ENCODE results near the gene C2orf80. TPM values are rescaled to one million over a fixed set of nuclear protein-coding genes. Genes with fewer than 3 reads are reported as not detected.
"Not testable (repeated sequence)": the region's sequence is repeated elsewhere in the genome, so short reads cannot be mapped to it uniquely, and the experiment has no call there.

Gene C2orf80
- total and polyA plus RNA-seq, 2 experiments from 2014 or later, result not detected

GRCh38 chr2:208227581-208228232 lies 37.9 kb upstream of the C2orf80 start:
- H3K4me1 ChIP-seq (ENCODE audit: insufficient read depth), result peaks cover 10% of the 10 kb centered on the region
- no peaks in the 10 kb centered on the region for H3K36me3 ChIP-seq (ENCODE audit: low read depth)
- H3K4me3 ChIP-seq, result no peak overlapping the region
- no peaks in the 10 kb centered on the region for H3K9me3 ChIP-seq (ENCODE audit: low read depth)
- H3K4me2 ChIP-seq (ENCODE audit: unreplicated experiment), result no peak overlapping the region
- WGBS, 2 experiments (ENCODE audit: low coverage in 1 of 2, low lambda C conversion rate in 2 of 2, missing lambda C conversion rate in 2 of 2), result 80 to 82% methylated on average over 23 to 28 of the region's 33 CpGs
- H3K9me2 ChIP-seq (ENCODE audit: insufficient read depth), result no peaks in the 10 kb centered on the region
- no peak for DNase-seq
- in situ Hi-C loops (cut with MboI), result no loop called here
- H4K20me1 ChIP-seq (ENCODE audit: insufficient read depth), result no peaks in the 10 kb centered on the region
- no peak overlapping the region for H3K27ac ChIP-seq
- peaks cover 1% of the 10 kb centered on the region; the same call in 1 of the 2 replicates for H3F3A ChIP-seq (ENCODE audit: insufficient read depth)
- H3K9ac ChIP-seq, result no peak overlapping the region
- no peak overlapping the region for H2AFZ ChIP-seq
- H3K27me3 ChIP-seq (replicated peaks; ENCODE audit: insufficient read depth), result no peaks in the 10 kb centered on the region
- no peaks in the 10 kb centered on the region for H3K79me2 ChIP-seq (ENCODE audit: insufficient read depth)
- no peak for TF ChIP-seq EZH2 (IDR thresholded peaks at IDR 0.05; ENCODE audit: insufficient read depth, poor library complexity, severe bottlenecking)
- no peak for TF ChIP-seq EZH2phosphoT487 (IDR thresholded peaks at IDR 0.05; ENCODE audit: insufficient read depth, low read depth)

- Histone ChIP-seq H3K9ac (no peak overlapping the region), H3K27me3 (replicated peaks; ENCODE audit: insufficient read depth) (no peaks in the 10 kb centered on the region), H3K27ac (no peak overlapping the region), H3F3A (ENCODE audit: insufficient read depth) (peaks cover 10% of the 10 kb centered on the region; the same call in 1 of the 2 replicates), H3K4me3 (no peak overlapping the region), H3K9me2 (ENCODE audit: insufficient read depth) (no peaks in the 10 kb centered on the region), H3K79me2 (ENCODE audit: insufficient read depth) (no peaks in the 10 kb centered on the region), H3K36me3 (ENCODE audit: low read depth) (no peaks in the 10 kb centered on the region), H4K20me1 (ENCODE audit: insufficient read depth) (no peaks in the 10 kb centered on the region), H3K9me3 (ENCODE audit: low read depth) (no peaks in the 10 kb centered on the region), H3K4me2 (ENCODE audit: unreplicated experiment) (peak overlapping the region; percentile 1), H2AFZ (no peak overlapping the region), H3K4me1 (ENCODE audit: insufficient read depth) (peaks cover 19% of the 10 kb centered on the region)
- TF ChIP-seq EZH2 (IDR thresholded peaks at IDR 0.05; ENCODE audit: insufficient read depth, poor library complexity, severe bottlenecking), result no peak
- no peak for TF ChIP-seq EZH2phosphoT487 (IDR thresholded peaks at IDR 0.05; ENCODE audit: insufficient read depth, low read depth)
- 81 to 83% methylated on average over 2 of the region's 2 CpGs for WGBS, 2 experiments (ENCODE audit: low coverage in 1 of 2, low lambda C conversion rate in 2 of 2, missing lambda C conversion rate in 2 of 2)
- in situ Hi-C loops (cut with MboI), result no loop called here
- peak; percentile 36 for DNase-seq
Measured at GRCh38 chr2:208224802-208225201, 35.0 kb upstream of the C2orf80 start.

GRCh38 chr2:208222351-208222750 lies 32.5 kb upstream of the C2orf80 start:
- H3K9me2 ChIP-seq (ENCODE audit: insufficient read depth), result no peaks in the 10 kb centered on the region
- in situ Hi-C loops (cut with MboI), result no loop called here
- H2AFZ ChIP-seq, result peak overlapping the region; percentile 41
- H3K4me2 ChIP-seq (ENCODE audit: unreplicated experiment), result peak overlapping the region; percentile 4
- no peak overlapping the region for H3K27ac ChIP-seq
- H3K4me3 ChIP-seq, result no peak overlapping the region
- H3F3A ChIP-seq (ENCODE audit: insufficient read depth), result peaks cover 10% of the 10 kb centered on the region; the same call in 1 of the 2 replicates
- no peaks in the 10 kb centered on the region for H3K9me3 ChIP-seq (ENCODE audit: low read depth)
- peaks cover 19% of the 10 kb centered on the region for H3K4me1 ChIP-seq (ENCODE audit: insufficient read depth)
- H3K79me2 ChIP-seq (ENCODE audit: insufficient read depth), result no peaks in the 10 kb centered on the region
- H3K36me3 ChIP-seq (ENCODE audit: low read depth), result no peaks in the 10 kb centered on the region
- peak; percentile 78 for DNase-seq
- TF ChIP-seq EZH2 (IDR thresholded peaks at IDR 0.05; ENCODE audit: insufficient read depth, poor library complexity, severe bottlenecking) (no peak), EZH2phosphoT487 (IDR thresholded peaks at IDR 0.05; ENCODE audit: insufficient read depth, low read depth) (no peak)
- WGBS, 2 experiments (ENCODE audit: low coverage in 1 of 2, low lambda C conversion rate in 2 of 2, missing lambda C conversion rate in 2 of 2), result 11 to 14% methylated on average over 3 of the region's 3 CpGs
- no peak overlapping the region for H3K9ac ChIP-seq
- no peaks in the 10 kb centered on the region for H4K20me1 ChIP-seq (ENCODE audit: insufficient read depth)
- H3K27me3 ChIP-seq (replicated peaks; ENCODE audit: insufficient read depth), result no peaks in the 10 kb centered on the region

- Histone ChIP-seq H2AFZ (peak overlapping the region; percentile 41; the same call in 1 of the 2 replicates), H3K4me1 (ENCODE audit: insufficient read depth) (peaks cover 19% of the 10 kb centered on the region)
- 62 to 72% methylated on average over 3 of the region's 3 CpGs for WGBS, 2 experiments (ENCODE audit: low coverage in 1 of 2, low lambda C conversion rate in 2 of 2, missing lambda C conversion rate in 2 of 2)
- H3K9me3 ChIP-seq (ENCODE audit: low read depth); H4K20me1 ChIP-seq (ENCODE audit: insufficient read depth); DNase-seq; H3K9ac ChIP-seq; in situ Hi-C loops (cut with MboI); H3K36me3 ChIP-seq (ENCODE audit: low read depth); H3K27ac ChIP-seq; H3K9me2 ChIP-seq (ENCODE audit: insufficient read depth); H3K4me3 ChIP-seq; H3K4me2 ChIP-seq (ENCODE audit: unreplicated experiment); H3F3A ChIP-seq (ENCODE audit: insufficient read depth); H3K79me2 ChIP-seq (ENCODE audit: insufficient read depth); H3K27me3 ChIP-seq (replicated peaks; ENCODE audit: insufficient read depth): not testable (repeated sequence)
Measured at GRCh38 chr2:208221873-208222272, 32.0 kb upstream of the C2orf80 start.
